ENCODE measurements around the gene TBCCD1. TPM values are rescaled to one million over a fixed set of nuclear protein-coding genes. Genes with fewer than 3 reads are reported as not detected.

TBCCD1 gene
- total RNA-seq, 4 donors from 2014 or later = 13.8 to 30.5 (median 16.6) TPM

- TF ChIP-seq POLR2A (IDR thresholded peaks at IDR 0.05) = no peak
- TF ChIP-seq CTCF (IDR thresholded peaks at IDR 0.05) = no peak
- Histone ChIP-seq H3K27ac (peak overlapping the region in 1 of 4 donors; percentile 68), H3K4me1 (peaks cover 0 to 10% (median 0%) of the 10 kb centered on the region in 4 donors), H3K9me3 (no peaks in the 10 kb centered on the region), H3K27me3 (no peaks in the 10 kb centered on the region), H3K36me3 (no peaks in the 10 kb centered on the region), H3K4me3 (no peak overlapping the region)
- peak in 1 of 3 donors; percentile 35 for DNase-seq
These were observed 41.5 kb downstream of the TBCCD1 start for GRCh38 chr3:186525369-186526255.

GRCh38 chr3:186524616-186525015 lies 42.5 kb downstream of the TBCCD1 start:
- no peaks in the 10 kb centered on the region for H3K27me3 ChIP-seq
- peak overlapping the region in 1 of 4 donors; percentile 68 for H3K27ac ChIP-seq
- H3K4me3 ChIP-seq = no peak overlapping the region
- no peaks in the 10 kb centered on the region for H3K9me3 ChIP-seq
- DNase-seq = no peak
- no peaks in the 10 kb centered on the region for H3K36me3 ChIP-seq
- H3K4me1 ChIP-seq = peaks cover 0 to 7% (median 1%) of the 10 kb centered on the region in 4 donors
- TF ChIP-seq CTCF (IDR thresholded peaks at IDR 0.05) (no peak), POLR2A (IDR thresholded peaks at IDR 0.05) (no peak)

DNA sequence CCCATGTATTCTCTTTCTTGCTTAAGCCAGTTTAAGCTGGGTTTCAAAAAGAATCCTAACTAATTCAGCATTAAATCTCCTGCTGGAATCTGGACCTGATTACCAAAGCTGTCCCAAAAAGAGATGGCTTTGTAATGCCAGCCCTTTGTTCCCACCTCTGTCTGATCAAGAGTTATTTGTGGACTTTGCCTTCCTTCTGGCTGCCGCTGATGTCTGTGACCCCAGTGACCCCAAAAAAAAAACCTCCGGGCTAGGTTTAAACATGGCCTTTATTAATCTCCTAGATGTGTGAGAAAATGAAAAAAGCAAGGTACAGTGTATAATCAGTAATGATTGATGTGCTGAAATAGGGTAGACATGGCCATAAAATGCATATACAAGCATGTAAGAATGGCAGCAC lies 43.7 kb downstream of the TBCCD1 start:
- Histone ChIP-seq H3K36me3 (no peaks in the 10 kb centered on the region), H3K9me3 (no peaks in the 10 kb centered on the region), H3K4me3 (no peak overlapping the region), H3K27ac (no peak overlapping the region), H3K27me3 (no peaks in the 10 kb centered on the region), H3K4me1 (peaks cover 0 to 7% (median 3%) of the 10 kb centered on the region in 4 donors)
- DNase-seq = no peak
- TF ChIP-seq CTCF (IDR thresholded peaks at IDR 0.05) (no peak), POLR2A (IDR thresholded peaks at IDR 0.05) (no peak)

GRCh38 chr3:186523022-186523421 lies 44.1 kb downstream of the TBCCD1 start:
- H3K27ac ChIP-seq = no peak overlapping the region
- peaks cover 0 to 7% (median 3%) of the 10 kb centered on the region in 4 donors for H3K4me1 ChIP-seq
- no peak for TF ChIP-seq CTCF (IDR thresholded peaks at IDR 0.05)
- no peak for TF ChIP-seq POLR2A (IDR thresholded peaks at IDR 0.05)

GRCh38 chr3:186520957-186521842 lies 45.9 kb downstream of the TBCCD1 start:
- Histone ChIP-seq H3K9me3 (peaks cover 0 to 6% (median 0%) of the 10 kb centered on the region in 4 donors), H3K27ac (peak overlapping the region in 2 of 4 donors; percentile 41 to 71), H3K4me3 (no peak overlapping the region), H3K27me3 (no peaks in the 10 kb centered on the region), H3K36me3 (no peaks in the 10 kb centered on the region), H3K4me1 (peaks cover 0 to 7% (median 3%) of the 10 kb centered on the region in 4 donors)
- DNase-seq = peak in 2 of 3 donors; percentile 74 to 81
- TF ChIP-seq CTCF (IDR thresholded peaks at IDR 0.05) (no peak), POLR2A (IDR thresholded peaks at IDR 0.05) (no peak)

More at GRCh38 chr3:186523022-186523421, 44.1 kb downstream of the TBCCD1 start:
- Histone ChIP-seq H3K9me3 (no peaks in the 10 kb centered on the region), H3K36me3 (no peaks in the 10 kb centered on the region), H3K27me3 (no peaks in the 10 kb centered on the region), H3K4me3 (no peak overlapping the region)
- no peak for DNase-seq
